ENCODE measurements around the gene OXCT2.

OXCT2 gene

GRCh38 chr1:39761557-39762260, 9.4 kb downstream of the OXCT2 start:
- DNase-seq: peak; percentile 65

GRCh38 chr1:39761016-39761415, 10.1 kb downstream of the OXCT2 start:
- no peak for DNase-seq

DNA sequence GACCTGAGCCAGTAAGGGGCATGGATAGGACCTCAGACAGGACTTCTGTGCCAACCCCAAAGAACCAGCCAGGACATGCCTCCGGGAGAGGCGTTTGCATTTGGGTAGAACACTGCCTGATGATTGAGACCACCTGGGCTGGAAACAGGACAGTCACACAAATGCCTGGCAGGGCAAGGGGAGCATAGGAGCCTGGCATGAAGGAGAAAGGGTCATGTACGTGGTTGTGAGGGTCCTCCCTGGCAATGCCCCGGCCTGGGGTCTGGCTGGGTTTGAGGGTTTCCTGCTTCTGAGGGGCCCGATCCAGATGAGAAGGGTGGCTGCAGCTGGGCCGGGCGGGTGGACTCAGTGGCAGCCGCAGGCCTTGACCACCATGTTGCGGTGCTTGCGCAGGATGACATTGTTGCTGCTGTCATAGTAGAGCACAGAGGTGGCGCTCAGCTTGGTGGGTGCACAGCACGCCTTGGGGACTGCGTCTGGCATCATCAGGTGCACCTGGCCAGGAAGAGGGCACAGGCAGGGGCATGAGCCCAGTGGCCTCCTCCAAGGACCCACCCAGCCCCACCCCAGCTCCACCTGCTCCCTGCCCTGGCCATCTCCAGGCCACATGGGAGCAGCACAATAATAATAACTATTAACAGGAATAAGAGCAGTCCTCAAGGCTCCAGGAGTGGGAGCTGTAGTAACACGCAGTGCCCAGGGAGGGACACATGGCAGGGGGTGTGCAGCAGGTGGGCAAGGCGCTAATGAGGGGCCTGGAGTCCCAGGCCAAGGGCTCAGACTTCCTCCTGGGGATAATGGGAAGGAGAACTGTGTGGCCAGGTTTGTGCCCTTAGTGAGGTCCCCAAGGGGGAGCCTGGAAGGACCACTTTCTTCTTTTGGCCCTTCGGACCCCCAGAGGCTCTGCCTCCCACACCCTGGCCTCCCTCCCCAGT, 10.8 kb downstream of the OXCT2 start:
- DNase-seq: no peak

DNA sequence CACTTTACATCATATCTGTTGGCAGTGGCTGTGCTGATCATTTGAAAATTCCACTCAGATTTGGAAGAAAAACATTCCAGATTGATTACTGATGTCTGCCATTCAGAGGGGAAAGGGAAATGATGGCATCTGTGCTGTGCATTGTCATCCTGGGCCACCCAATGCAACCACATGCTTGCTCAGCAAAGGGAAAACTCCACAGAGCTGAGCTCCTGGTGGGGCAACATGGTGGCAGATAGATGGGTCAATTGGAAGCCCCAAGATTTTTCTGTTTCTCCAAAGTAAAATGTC, 11.8 kb downstream of the OXCT2 start:
- no peak for DNase-seq

DNA sequence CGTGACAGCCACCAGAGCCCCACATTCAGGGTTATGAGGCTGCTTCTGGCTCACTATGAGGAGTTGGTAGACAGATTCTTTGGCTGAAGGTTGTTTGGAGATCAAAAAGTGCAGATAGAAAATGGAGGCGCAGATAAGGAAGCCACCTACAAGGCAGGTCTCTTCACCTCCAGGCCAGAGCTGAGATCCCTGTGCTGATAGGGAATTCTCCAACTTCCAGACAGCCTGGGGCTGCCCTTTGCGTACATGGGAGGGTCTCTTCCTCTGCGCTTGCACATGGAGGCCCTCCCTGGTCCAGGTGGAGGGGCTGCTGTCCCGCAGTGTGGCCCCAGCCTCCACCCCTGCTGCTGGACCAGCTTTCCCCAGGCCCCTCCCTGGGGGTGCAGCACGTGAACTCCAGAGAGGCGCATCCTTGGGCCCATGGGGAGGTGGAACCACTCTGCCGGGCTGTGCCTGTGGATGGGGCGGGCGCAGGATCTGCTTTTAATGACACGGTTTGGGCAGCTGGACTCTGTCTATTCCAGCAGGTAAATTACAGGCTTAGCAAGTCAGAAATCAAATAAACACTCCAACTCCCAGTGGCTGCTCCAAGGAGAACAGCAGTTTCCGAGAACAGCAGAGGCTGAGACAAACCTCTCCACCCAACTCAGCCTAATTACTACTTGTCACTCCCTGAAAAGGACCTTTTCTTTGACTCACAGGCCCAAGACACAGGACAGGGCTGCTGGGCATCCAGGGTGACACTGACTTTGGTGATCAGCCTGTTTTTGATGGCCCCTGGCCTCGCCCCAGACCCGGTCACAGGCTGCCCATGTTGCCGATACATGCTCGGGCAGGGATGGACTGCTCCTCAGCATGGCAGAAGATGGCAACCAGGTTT, 12.4 kb downstream of the OXCT2 start:
- peak; percentile 84 for DNase-seq

- DNase-seq: no peak
Measured at GRCh38 chr1:39757501-39757900, 13.6 kb downstream of the OXCT2 start.

DNA sequence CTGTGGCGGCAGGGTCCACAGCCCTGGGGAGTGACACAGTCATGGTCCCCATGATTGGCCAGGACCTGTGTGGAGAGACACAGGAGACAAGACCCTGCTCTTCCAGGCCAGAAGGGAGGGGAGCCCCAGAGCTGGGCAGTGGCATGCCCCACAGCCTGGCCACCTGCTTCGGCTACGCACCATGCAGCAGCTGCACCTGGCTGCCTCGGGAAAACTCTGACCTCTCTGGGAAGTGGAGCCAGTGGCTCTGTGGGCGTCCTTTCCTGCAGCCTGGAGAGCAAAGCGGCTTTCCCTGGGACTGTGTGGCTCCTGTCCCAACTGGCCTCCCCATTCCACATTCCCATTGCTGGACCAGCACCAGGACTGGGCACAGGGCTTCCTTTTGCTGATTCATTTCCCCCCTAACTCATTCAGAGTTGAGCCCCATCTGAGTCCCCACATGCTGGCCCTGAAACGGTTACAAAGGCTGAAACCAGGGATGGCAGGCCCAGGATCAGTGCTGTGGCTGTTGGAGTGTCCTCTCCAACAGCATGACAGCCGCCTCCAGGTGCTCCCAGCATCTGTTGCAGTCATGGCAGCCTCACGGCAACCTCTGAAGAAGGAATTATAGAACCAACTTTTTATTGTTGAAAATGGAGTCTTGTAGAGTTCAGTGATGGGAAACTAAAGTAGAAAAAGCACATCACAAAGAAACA, 15.0 kb downstream of the OXCT2 start:
- no peak for DNase-seq

DNA sequence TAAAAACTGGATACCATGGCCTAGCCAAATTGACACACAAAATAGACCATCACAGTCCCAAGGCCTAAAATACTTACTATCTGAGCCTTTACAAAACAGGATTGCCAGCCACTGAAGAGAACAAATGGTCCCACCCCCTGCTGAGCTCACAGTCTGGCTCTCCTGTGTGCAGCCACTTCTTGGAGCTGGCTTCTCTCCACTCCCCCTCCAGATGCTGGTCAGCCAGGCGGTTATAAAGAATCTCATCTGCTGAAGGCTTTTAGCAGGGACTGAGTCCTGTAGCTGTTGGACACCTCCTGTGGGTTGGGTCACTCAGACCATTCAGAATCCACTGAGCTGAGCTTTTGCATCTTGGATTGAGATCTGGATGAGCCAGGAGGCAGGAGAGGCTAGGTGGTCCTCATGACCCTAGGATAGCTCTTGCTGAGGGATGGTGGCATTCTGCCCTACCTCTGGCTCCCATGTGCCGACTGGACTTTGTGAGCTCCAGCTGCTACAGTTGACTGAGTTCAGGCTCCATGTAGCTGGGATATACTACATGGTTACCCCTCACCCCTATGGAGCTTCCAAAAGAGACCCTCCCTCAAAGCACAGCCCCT, 16.1 kb downstream of the OXCT2 start:
- DNase-seq: no peak

DNA sequence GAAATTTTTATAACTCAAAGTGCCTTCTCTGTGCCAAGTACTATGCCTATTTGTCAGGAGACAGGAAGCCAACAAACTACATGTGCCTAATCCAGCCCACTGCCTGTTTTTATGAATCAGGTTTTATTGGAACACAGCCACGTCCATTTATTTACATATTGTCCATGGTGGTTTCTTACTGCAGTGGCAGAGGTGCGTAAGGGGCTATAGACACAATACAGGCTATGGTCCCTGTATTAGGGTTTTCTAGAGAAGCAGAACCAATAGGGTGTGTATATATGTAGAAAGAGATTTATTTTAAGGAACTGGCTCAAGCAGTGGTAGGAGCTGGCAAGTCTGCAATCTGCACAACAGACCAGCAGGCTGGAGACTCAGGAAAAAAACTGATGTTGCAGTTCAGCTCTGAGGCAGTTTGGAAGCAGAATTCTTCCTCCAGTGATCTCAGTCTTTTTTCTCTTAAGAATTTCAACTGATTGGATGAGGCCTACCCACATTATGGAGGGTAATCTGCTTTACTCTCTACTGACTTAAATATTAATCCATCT, 17.1 kb downstream of the OXCT2 start:
- no peak for DNase-seq

GRCh38 chr1:39753132-39754025, 17.8 kb downstream of the OXCT2 start:
- no peak for DNase-seq

DNA sequence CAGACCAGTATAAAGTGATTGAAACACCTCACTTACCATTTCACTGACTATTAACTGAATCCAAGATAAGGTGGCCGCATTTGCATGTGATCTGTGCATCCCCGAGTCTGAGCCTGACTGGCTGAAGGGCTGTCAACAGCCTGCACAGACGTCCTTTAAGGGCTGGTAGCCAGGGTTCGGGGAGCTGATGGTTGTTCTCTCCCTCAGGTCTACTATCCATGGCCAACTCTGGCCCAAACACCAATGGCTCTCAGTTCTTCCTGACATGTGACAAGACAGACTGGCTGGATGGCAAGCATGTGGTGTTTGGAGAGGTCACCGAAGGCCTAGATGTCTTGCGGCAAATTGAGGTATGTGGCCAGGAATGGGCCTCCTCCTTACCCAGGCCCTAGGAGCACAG, 18.4 kb downstream of the OXCT2 start:
- no peak for DNase-seq

- no peak for DNase-seq
Measured at GRCh38 chr1:39751595-39751994, 19.6 kb downstream of the OXCT2 start.

- no peak for DNase-seq
Measured at GRCh38 chr1:39745016-39745670, 26.0 kb downstream of the OXCT2 start.

GRCh38 chr1:39738622-39739366, 32.4 kb downstream of the OXCT2 start, which contains the start of gene PPIE:
Gene PPIE (plus strand): TSS chr1:39738882. CDS start chr1:39738901, 19 bp downstream.
- peak; percentile 96 for DNase-seq

GRCh38 chr1:39737546-39738169, 33.5 kb downstream of the OXCT2 start:
- no peak for DNase-seq

DNA sequence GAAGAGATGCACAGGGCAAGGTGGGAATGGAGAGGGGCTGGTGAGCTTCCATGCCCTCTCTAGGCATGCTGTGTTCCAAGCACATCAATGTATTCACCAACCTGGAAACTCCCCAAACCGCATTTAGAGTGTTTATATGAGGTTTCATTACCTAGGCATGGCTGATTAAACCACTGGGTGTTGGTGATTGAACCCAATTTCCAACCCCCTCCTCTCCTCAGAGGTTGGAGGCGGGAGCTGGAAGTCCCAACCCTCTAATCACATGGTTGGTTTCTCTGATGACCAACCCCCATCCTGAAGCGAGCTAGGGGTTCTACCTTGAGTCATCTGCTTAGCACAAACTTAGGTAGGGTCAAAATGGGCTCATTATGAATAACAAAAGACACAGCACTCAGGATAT, 35.4 kb downstream of the OXCT2 start:
- DNase-seq: no peak

- DNase-seq: no peak
Measured at GRCh38 chr1:39733161-39733560, 38.0 kb downstream of the OXCT2 start.

DNA sequence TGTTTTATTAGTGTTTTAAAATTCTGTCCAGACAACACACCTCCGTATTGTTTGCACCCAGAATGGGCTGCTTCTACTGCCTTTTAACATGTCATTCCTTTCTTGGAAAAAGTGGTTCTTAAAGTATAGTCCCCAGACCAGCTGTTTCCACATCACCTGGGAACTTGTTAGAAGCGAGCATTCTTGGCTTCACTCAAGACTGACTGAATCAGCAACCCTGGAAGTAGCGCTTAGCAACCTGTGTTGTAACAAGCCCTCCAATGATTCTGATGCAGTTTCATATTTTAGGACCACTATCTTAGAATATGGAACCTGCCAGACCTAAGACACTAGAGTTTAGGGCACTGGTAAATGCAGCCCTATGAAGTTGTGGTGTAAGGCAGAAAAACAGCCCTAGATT, 38.4 kb downstream of the OXCT2 start:
- no peak for DNase-seq

DNA sequence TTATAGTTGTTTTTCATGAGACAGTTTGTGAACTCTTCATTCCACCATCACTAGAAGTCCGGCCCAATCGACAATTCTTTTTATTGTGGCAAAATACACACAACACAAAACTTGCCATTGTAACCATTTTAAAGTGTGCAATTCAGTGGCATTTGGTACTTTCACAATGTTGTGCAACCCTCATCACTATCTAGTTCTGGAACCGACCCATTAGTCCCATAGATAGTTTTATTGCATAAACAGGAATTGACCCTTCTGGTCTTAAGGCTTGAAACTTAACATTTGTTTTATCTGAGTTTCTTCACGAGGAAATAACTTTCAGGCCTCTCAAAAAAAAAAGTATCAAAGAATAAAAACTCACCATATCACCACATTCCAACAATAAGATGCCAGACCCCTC, 41.3 kb downstream of the OXCT2 start:
- DNase-seq: no peak

All from NCI-H69 (cell line).